GM18870 (cell line): ENCODE results near the gene CPLANE1.
"Not testable (repeated sequence)": the region's sequence is repeated elsewhere in the genome, so short reads cannot be mapped to it uniquely, and the experiment has no call there.

Experiments
- ATAC-seq: cut with Tn5 transposase; IDR thresholded peaks from one replicate; pipeline ENCODE4 v1.9.1; 2021; ENCODE audit warnings: moderate library complexity; ENCODE audit not compliant: unreplicated experiment

Gene CPLANE1

DNA sequence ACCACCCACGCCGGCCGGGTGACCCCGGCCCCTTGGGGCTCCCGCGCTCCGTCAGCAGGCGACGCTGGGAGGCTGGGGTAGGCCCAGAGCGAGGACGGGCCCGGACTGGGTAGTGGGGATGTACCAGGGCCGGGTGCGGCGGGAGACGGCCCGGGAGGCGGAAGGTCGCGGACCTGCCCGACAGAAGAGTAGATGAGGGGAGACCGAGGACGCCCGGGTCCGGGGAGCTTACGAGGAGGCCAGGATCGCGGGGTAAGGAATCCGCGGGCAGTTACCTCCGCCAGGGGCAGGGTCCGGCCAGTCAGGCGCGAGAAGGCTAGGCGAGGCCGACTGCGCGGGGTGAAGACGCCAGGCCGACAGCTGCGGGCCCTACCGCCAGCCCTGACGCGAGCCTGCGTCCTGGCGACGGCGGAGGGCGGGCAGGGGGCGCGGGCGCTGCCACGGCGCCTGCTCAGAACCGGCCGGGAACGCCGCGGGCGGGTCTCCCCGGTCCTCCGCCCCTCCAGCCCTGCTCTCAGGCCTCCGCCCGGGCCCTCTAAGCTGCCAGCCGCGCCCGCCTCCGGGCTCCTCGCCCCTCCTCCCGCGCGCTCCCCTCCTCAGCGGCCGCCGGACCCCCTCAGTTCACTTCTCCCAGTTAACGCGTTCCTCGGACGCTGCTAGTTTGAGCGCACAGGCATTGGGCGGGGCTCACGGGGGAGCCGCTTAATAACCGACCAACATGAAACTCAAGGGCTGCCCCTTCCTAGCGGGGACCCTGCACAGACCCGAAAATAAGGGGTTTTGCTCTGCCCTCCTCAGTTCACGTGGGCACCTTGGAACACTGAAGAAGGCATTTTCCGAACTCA lies at the start of gene CPLANE1:
Gene CPLANE1 (minus strand): TSS at position 407 of the 845 bp plus-strand sequence. CDS start 1,678 bp downstream, outside the sequence.
- ATAC-seq: peak; percentile 65

DNA sequence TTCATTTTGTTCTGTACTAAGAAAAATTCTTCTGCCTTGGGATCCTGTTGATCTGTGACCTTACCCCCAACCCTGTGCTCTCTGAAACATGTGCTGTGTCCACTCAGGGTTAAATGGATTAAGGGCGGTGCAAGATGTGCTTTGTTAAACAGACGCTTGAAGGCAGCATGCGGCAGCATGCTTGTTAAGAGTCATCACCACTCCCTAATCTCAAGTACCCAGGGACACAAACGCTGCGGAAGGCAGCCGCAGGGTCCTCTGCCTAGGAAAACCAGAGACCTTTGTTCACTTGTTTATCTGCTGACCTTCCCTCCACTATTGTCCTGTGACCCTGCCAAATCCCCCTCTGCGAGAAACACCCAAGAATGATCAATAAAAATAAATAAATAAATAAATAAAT lies 47.1 kb upstream of the CPLANE1 start:
- not testable (repeated sequence) for ATAC-seq

DNA sequence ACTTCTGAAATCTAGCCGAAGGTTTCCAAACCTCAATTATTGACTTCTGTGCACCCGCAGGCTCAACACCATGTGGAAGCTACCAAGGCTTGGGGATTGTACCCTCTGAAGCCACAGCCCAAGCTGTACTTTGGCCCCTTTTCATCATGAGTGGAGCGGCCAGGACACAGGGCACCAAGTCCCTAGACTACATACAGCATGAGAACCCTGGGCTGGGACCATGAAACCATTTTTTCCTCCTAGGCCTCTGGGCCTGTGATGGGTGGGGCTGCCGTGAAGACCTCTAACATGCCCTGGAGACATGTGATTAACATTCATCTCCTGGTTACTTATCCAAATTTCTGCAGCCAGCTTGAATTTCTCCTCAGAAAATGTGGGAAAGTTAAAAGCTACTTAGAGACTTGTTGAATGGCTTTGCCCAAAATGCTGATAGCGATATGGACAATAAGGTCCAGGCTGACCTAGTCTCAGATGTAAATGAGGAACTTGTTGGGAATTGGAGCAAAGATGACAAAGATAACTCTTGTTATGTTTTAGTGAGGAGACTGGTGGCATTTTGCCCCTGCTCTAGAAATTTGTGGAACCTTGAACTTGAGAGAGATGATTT lies 34.1 kb upstream of the CPLANE1 start:
- no peak for ATAC-seq

DNA sequence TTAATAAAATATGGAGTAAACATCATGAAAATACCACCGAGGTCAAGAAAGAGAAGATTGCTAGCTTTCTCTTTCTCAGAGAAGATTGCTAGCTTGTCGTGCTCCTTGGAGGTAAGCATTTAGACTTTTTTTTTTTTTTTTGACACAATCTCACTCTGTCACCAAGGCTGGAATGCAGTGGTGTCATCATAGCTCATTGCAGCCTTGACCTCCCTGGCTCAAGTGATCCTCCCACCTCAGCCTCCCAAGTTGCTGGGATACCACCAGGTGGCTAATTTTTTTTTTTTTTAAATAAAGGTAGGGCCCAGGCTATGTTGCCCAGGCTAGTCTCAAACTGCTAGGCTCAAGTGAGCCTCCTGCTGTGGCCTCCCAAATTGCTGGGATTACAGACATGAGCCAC lies 26.3 kb upstream of the CPLANE1 start:
- ATAC-seq: no peak

DNA sequence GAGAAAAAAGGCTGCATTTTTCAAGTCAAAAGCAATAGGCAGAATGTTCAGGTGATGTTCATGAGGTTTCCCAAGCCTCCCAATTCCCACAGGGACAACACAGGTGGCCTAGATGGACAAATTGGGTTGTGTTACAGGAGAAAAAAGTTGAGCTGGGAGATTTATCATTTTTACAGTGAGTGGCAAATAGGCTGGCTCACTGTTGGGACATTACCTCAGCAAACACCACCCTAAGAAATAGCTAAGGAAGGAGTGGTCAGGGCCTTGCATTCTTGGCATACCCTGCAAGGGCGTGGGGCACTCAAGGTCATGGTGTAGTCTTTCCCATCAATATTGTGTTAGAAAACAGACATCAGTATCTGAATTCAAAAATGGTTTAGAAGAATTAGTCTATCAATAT lies 23.3 kb upstream of the CPLANE1 start:
- no peak for ATAC-seq

DNA sequence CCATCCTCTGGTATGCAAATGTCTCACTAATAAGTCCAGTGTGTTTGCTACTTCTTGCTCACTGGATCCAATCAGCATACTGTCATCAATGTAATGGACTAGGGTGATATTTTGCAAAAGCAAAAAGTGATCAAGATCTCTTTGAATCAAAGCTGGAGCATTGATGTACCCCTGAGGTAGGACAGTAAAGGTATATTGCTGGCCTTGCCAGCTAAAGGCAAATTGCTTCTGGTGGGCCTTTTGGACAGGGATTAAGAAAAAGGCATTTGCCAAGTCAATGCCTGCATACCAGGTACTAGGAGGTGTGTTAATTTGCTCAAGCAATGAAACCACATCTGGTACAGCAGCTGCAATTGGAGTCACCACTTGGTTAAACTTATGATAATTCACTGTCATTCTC lies 18.9 kb upstream of the CPLANE1 start:
- not testable (repeated sequence) for ATAC-seq

DNA sequence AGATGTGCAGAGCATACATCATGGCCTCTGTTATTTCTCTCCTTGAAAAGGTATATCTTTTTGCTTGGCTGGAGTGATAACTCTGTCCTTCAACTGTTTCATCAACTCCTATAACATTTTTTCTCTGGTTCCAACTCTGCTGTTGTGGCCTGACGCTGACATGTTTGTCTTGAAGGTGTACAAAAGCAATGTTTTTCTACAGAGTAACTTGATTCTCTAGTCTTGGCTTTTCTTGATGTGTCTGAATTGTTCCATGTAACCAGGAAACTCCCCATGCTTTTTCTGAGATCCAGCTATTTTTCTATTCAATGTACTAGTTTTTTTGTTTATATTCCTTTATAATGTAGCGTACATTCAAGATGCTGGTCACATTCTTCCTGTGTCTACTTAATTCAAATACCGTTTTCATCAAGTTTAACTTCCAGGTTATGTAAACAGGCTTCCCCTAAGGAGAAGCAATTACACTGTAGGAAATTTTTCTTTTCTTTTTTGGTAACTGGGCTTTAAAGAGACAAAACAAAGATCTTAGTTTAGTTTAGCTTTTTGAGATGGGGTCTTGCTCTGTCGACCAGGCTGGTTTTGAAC lies 6.7 kb upstream of the CPLANE1 start:
- ATAC-seq: no peak

DNA sequence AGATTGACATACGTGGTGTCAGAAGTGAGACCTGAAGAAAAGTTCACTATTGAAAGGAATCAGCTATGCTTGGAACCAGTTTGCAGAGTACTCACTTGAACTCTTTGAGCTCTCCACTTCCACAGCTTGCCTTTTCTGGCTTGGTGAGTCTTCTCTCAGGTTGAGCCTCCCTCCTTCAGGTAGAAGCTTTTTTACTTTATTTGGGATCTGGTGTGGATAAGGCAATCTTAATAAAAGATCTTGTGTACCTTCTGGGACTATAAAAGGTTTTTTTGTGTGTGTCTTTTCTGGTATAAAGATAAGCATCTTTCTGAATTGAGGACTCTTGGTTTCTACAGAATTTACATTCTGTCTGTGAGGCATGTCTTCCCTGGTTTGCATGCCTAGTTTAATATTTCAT lies 5.4 kb upstream of the CPLANE1 start:
- ATAC-seq: no peak

DNA sequence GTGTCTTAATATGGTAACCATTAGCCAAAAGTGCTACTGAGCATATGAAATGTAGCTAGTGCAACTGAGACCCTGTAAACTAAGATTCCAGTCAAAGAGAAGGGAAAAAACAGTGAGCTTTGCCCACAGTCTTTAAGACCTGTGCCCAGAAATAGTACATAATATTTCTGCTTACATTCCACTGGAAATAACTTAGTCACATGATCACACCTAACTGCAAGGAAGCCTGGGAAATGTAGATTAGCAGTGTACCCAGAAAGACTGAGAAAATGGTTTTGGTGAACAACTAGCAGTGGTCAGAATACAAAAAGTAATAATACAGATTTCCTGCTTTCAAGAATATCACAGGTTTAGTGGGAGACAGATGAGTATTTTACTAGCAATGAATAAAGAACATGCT lies 2.5 kb upstream of the CPLANE1 start:
- no peak for ATAC-seq

DNA sequence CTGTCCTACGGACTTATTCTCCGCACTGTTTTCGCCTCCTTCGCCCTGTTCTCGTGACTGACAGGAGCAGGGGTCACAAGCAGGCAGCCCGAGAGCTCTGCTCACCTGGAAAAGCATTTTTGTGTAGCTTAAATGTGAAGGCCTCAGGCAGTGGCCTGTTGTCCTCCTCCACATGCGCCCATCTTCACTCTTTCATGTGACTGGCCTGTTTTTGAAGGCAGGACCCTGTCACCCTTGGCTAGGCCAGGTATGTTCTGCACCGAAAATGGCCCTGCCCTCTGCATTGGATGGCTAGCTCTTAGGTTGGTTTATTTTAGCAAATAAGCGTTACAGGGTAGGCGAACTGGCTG lies 614 bp upstream of the CPLANE1 start:
- ATAC-seq: no peak

DNA sequence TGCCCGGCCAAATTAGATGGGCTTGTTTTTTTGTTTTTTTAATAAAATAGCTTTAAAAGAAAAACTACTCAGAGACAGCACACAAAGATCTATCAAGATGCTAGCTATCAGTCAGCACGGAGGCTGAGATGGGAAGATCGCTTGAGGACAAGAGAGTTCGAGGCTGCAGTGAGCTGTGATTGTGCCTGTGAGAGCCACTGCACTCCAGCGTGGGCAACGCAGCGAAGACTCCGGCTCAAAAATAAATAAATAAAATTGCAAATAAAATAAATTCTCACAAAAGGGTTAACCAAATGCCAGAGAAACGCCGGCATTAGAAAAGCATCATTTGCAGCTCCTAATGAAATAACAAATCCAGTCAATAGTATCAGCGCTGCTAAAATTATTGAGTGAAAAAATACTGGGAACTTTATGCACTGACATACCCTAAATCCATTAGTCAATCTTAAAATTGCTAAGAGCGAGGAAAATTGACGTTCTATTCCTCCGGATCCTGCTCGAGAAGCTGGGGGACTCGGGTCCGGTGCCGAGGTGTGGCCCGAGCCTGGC lies 681 bp downstream of the CPLANE1 start:
- no peak for ATAC-seq

DNA sequence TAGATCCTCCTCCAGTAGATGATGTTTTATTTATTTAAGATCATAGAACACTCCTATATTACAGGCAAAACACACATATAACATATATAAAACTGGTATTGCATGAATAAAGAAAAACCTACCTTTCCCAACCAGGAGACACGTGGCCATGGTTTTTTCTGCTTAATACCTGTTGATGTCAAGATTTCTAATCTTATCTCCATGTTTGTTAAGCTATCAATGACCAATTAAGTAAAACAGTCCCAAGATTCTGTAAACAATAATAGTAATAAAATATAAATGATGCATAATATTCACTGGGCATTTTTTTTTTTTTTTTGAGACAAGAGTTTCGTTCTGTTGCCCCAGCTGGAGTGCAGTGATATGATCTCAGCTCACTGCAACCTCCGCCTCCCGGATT lies 1.7 kb downstream of the CPLANE1 start:
- no peak for ATAC-seq

DNA sequence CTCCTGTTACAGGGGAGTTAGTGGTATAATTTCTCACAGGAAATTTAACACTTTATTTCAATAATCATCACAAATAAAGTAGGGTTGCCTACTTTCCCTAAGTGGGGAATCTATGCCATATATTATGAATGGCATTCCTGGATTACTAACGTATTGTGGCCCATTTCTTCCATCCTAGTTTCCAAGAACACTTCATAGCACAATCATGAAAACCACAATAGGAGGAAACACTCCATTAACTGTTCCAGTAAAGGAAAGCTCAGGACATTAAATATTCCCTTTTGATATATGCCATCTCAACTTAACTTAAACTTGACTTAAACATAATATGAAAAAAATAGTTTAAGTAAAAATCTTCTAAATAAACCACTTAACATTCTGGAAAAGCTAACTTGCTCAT lies 2.1 kb downstream of the CPLANE1 start:
- no peak for ATAC-seq

DNA sequence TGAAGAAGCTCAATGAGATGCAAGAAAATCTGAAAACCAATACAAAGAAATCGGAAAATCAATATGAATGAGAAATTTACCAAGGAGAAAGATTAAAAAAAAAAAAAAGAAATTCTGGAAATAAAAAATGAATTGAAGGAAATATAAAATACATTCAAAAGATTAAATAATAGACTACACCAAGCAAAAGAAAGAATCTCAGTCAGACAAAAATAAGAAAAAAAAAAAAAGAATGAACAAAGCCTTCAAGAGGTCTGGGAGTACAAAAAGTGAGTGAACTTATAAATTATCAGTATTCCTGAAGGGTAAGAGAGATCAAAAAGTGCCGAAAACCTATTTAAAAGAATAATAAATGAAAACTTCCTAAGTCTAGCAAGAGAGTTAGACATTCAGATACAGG lies 14.9 kb downstream of the CPLANE1 start:
- no peak for ATAC-seq

DNA sequence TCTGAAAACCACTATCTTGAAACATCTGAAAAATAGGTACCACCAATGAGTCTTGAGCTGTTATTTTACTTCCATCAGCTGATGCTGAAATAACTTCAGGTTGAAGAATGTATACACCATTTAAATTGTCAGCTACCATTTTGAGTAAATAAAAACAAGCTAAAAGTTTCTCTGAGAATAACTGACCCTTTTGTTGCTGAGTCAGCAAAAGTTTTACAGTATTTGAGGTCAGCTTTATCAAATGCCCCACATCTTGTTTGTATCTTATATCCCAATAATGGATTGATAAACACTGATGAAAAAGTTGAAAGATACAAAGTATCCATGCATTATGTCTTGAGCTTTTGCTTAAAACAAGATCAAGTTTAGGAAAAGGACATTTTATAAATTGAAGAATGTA lies 22.8 kb downstream of the CPLANE1 start:
- no peak for ATAC-seq

DNA sequence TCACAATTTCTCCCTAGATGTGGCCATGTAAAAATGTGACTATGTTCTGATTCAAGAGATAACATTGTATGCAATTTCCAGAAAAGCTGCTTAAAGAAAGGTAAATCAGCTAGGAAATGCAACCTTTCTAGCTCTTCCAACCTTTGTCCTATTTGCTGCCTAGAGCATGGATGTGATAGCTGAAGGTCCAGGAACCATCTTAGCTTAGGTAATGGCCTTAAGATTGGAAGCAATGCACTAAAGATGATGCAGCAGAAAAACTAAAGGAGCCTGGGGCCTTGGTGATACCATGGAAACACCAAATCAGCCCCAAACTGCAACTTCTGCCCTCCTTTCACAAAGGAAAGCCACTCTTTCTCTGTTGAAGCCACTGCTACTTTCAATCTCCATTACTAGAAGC lies 27.0 kb downstream of the CPLANE1 start:
- ATAC-seq: no peak

DNA sequence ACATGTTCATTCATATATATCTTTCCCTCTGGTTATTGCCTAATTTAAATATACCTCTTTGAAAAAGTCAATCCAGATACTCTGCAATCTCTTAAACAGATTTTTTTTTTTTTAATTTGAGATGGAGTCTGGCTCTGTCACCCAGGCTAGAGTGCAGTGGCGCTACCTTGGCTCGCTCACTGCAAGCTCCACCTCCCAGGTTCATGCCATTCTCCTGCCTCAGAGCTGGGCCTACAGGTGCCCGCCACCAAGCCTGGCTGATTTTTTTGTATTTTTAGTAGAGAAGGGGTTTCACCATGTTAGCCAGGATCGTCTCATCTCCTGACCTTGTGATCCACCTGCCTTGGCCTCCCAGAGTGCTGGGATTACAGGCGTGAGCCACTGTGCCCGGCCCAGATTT lies 28.8 kb downstream of the CPLANE1 start:
- not testable (repeated sequence) for ATAC-seq

DNA sequence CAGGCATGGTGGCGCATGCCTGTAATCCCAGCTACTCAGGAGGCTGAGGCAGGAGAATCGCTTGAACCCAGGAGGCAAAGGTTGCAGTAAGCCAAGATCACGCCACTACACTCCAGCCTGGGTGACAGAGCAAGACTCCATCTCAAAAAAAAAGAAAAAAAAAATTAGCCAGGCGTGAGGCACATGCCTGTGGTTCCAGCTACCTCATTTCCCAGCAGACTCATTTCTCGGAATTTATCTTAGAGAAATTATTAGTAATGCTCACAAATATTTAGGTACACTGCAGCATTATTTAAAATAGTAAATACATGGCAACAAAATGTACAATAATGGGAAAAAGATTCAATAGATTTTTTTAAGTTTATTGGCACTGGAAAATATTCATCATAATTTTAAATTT lies 29.8 kb downstream of the CPLANE1 start:
- ATAC-seq: not testable (repeated sequence)

DNA sequence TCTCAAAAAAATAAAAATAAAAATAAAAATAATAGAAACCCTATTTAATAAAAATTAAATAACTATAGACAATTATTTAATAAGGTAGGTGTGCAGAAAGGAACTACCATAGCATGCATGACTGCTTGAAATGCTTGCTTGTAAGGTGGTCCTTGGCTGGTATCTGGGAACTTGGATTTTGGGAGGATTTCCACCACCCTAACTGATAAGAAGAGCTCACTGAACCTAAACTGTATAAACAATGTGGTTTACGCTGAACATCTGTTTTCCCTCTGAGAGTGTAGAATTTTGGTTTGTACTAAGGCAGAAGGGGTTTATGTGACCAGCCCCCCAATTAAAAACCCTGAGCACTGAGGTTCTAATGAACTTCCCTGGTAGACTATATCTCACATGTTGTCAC lies 31.2 kb downstream of the CPLANE1 start:
- ATAC-seq: no peak

DNA sequence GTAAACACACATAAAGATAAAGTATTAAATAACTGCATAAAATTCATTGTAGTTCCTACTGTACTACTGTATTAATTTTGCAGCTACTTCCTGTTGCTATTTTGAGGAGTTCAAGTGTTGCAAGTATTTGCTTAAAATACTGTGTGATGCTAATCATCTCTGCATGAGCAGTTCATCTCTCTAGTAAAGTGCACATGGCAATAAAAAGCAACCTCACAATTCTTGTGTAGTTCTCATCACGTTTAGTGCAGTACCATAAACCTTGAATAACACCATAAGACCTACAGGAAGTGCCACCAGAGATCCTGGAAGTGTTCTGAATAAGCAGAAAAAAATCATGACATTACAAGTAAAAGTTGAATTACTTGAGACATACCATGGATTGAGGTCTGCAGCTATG lies 34.6 kb downstream of the CPLANE1 start:
- no peak for ATAC-seq

DNA sequence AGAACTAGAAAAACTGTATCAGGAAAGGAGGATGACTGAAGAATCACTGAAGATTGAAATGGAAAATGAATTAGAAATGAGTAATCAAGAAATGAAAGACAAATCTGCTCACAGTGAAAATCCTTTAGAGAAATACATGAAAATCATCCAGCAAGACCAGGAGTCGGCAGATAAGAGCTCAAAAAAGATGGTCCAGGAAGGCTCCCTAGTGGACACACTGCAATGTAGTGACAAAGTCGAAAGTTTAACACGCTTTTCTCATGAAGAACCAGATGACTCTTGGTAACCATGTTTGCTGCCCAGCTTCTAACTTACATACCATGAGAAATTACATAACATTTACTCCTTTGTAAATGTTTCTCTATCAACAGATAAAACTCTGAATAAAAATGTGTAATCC lies 37.1 kb downstream of the CPLANE1 start:
- ATAC-seq: no peak

DNA sequence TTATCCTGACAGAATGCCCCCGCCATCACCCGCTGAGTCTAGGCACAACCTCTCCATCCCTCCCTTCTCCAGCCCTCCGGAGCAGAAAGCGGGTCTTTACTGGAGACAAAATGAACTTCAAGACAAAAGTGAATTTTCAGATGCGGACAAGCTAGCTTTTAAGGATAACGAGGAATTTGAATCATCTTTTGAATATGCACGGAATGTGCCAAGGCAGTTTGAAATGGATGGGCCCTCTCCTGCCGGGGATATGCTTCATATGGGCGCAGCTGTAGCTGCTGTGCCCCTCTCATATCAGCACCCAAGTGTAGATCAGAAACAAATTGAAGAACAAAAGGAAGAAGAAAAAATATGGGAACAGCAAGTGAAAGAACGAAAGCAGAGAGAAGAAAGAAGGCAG lies 37.5 kb downstream of the CPLANE1 start:
- ATAC-seq: no peak
